ENCODE results near the gene COL4A2. TPM values are rescaled to one million over a fixed set of nuclear protein-coding genes. Genes with fewer than 3 reads are reported as not detected.

The COL4A2 gene
- polyA plus RNA-seq, 2 of the 4 experiments (the other 2 are of a cell fraction): 46.9 to 119 TPM

DNA sequence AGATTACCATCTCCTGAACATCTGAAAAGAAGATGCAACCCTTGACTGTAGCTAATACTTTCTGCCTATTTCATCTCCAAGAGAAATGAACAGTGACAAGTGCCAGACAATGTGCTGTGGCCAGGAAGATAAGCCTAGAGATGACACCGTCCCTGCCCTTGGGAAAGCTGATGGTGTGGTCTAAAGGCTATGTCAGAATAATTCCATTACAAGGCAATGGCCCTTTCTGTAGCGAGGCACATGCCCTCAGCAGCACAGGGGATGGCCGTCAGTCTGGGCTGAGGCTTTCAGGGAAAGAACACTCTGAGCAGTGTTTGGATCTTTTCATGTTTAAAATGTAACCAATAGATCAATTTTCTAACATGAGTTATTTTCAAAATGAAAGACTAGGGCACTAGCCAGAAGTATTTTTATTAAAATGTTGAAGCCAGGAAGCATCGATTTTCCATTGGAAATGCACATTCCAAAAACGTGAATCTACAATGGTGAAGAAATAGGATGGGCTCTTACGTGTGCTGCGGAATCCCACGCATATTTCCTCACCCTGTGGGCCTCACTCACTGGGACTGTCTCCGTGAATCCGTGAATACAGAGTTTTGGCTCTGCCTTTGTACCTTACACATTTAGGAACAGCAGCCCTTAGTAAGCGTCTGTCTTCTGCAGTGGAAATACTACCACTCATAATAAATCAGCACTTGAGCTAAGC is 22.2 kb upstream of the COL4A2 start:
- WGBS (ENCODE audit: missing lambda C conversion rate): 86% methylated on average over 11 of the region's 11 CpGs
- Histone ChIP-seq H3K9me3 (no peaks in the 10 kb centered on the region), H3K4me1 (no peaks in the 10 kb centered on the region), H3K27ac (no peak overlapping the region), H3K4me2 (no peak overlapping the region), H3K4me3 (no peak overlapping the region)
- TF ChIP-seq POLR2A (IDR thresholded peaks at IDR 0.05; ENCODE audit: low read length) (no peak), CBX2 (IDR thresholded peaks at IDR 0.05; ENCODE audit: borderline replicate concordance, low read depth) (no peak), CHD4 (IDR thresholded peaks at IDR 0.05; ENCODE audit: borderline replicate concordance) (no peak), FOXS1 (CRISPR knock-in tag; IDR thresholded peaks at IDR 0.05) (no peak), ZC3H11A (IDR thresholded peaks at IDR 0.05) (no peak)
- ChIA-PET POLR2A (no interaction called here), CTCF (interaction anchor here (1.5 to 2.2 kb wide), 2 partner anchors 10 to 37 kb away, joined by 6 read pairs; no protein-coding TSS in a partner anchor)
- DNase-seq (ENCODE audit: low read depth in 1 of 2, low spot score in 1 of 2): no peak
- FAIRE-seq: no peak
- ATAC-seq: no peak

DNA sequence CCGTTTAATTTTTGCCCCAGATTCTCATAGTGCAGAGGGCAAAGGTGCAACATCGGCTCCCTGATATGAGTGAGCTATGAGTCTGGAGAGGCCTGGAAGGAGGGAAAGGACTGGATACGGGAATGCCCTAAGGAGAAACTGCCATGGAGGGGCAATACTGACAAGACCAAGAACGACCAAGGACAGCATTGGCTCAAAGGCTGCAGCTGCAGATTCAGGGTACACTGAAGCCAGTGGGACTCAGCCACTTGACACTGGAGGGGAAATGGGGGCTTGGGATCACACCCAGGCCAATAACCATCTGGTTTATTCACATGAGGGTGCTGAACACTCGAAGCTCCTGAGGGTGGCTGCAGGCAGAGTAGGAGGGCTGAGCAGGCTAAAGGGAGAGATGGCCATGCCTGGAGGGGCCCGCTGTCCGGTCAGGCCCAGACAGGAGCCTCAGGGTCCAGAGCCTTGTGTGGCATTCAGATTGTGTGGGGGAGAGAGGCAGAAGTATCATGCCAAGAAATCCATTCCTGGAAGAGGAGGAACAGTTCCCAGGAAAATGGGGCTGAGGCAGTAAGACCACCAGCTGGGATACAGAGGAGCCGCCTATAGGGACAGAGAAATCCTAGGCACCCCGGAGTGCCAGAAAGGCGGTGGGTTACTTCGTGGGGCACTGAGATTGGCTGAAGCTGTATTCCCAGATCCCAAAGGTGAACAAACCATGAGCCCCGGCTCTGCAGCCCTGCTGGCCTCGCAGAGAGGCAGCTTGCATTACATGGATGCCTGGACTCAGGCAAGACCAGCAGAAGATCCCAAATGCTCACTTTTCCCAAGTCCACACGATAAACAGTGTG is 20.9 kb upstream of the COL4A2 start:
- TF ChIP-seq, protein P1, sequence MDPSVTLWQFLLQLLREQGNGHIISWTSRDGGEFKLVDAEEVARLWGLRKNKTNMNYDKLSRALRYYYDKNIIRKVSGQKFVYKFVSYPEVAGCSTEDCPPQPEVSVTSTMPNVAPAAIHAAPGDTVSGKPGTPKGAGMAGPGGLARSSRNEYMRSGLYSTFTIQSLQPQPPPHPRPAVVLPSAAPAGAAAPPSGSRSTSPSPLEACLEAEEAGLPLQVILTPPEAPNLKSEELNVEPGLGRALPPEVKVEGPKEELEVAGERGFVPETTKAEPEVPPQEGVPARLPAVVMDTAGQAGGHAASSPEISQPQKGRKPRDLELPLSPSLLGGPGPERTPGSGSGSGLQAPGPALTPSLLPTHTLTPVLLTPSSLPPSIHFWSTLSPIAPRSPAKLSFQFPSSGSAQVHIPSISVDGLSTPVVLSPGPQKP (IDR thresholded peaks at IDR 0.05; ENCODE audit: low read depth, low read length): no peak
- no peak for TF ChIP-seq CHD4 (IDR thresholded peaks at IDR 0.05; ENCODE audit: borderline replicate concordance)
- TF ChIP-seq HOXB5 (CRISPR knock-in tag; IDR thresholded peaks at IDR 0.05): no peak
- TF ChIP-seq POLR2AphosphoS2 (conservative IDR thresholded peaks at IDR 0.05; ENCODE audit: low read length): no peak
- TF ChIP-seq, protein P2, sequence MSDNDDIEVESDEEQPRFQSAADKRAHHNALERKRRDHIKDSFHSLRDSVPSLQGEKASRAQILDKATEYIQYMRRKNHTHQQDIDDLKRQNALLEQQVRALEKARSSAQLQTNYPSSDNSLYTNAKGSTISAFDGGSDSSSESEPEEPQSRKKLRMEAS (IDR thresholded peaks at IDR 0.05): no peak
- no peak for TF ChIP-seq ESRRA (IDR thresholded peaks at IDR 0.05; ENCODE audit: borderline replicate concordance, low read length)
- TF ChIP-seq SMC3 (IDR thresholded peaks at IDR 0.05): no peak
- no peak for TF ChIP-seq BHLHE40 (IDR thresholded peaks at IDR 0.05; ENCODE audit: low read depth, low read length)
- no peak for TF ChIP-seq RAD21 (conservative IDR thresholded peaks at IDR 0.05 in 1 of 2, IDR thresholded peaks at IDR 0.05 in 1 of 2)
- TF ChIP-seq PHF8 (IDR thresholded peaks at IDR 0.05; ENCODE audit: borderline replicate concordance, low read depth): no peak
- TF ChIP-seq, protein P3, sequence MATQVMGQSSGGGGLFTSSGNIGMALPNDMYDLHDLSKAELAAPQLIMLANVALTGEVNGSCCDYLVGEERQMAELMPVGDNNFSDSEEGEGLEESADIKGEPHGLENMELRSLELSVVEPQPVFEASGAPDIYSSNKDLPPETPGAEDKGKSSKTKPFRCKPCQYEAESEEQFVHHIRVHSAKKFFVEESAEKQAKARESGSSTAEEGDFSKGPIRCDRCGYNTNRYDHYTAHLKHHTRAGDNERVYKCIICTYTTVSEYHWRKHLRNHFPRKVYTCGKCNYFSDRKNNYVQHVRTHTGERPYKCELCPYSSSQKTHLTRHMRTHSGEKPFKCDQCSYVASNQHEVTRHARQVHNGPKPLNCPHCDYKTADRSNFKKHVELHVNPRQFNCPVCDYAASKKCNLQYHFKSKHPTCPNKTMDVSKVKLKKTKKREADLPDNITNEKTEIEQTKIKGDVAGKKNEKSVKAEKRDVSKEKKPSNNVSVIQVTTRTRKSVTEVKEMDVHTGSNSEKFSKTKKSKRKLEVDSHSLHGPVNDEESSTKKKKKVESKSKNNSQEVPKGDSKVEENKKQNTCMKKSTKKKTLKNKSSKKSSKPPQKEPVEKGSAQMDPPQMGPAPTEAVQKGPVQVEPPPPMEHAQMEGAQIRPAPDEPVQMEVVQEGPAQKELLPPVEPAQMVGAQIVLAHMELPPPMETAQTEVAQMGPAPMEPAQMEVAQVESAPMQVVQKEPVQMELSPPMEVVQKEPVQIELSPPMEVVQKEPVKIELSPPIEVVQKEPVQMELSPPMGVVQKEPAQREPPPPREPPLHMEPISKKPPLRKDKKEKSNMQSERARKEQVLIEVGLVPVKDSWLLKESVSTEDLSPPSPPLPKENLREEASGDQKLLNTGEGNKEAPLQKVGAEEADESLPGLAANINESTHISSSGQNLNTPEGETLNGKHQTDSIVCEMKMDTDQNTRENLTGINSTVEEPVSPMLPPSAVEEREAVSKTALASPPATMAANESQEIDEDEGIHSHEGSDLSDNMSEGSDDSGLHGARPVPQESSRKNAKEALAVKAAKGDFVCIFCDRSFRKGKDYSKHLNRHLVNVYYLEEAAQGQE (IDR thresholded peaks at IDR 0.05): no peak
- TF ChIP-seq CHD2 (IDR thresholded peaks at IDR 0.05; ENCODE audit: low read length, partially characterized antibody): no peak
- no peak overlapping the region for H3K4me2 ChIP-seq
- H3K27ac ChIP-seq: no peak overlapping the region
- no peak for FAIRE-seq
- no peaks in the 10 kb centered on the region for H3K4me1 ChIP-seq
- no peak for DNase-seq (ENCODE audit: low read depth in 1 of 2, low spot score in 1 of 2)
- no peak overlapping the region for H3K4me3 ChIP-seq
- CTCF ChIA-PET: interaction anchor here (1.0 kb wide), 1 partner anchor 91 kb away, joined by 3 read pairs; no protein-coding TSS in a partner anchor
- WGBS (ENCODE audit: missing lambda C conversion rate): 72% methylated on average over 14 of the region's 14 CpGs
- H3K9me3 ChIP-seq: no peaks in the 10 kb centered on the region
- POLR2A ChIA-PET: no interaction called here
- ATAC-seq: no peak; a peak in 1 of 6 replicates
